Sigmoid colon (tissue), 7 donors: ENCODE data around the gene MST1. TPM values are rescaled to one million over a fixed set of nuclear protein-coding genes. Genes with fewer than 3 reads are reported as not detected.

ENCODE experiments used
- DNase-seq: peaks from one replicate; pipeline ENCODE4 v3.0.0-alpha.2; 2019
- H3K27ac ChIP-seq, 4 donors: fragments of 200-600 bp; sonication (generic); one replicate each; pipeline ENCODE4 v1.5.1; 2016 to 2019; ENCODE audit warnings: mild to moderate bottlenecking in 1 of 4
- H3K27me3 ChIP-seq, 3 donors: fragments of 200-600 bp; sonication (generic); one replicate each; pipeline ENCODE4 v1.5.1; 2019; ENCODE audit warnings: mild to moderate bottlenecking in 1 of 3
- H3K36me3 ChIP-seq, 4 donors: fragments of 200-600 bp; sonication (generic); one replicate each; pipeline ENCODE4 v1.5.1; 2016 to 2019
- H3K4me1 ChIP-seq, 4 donors: fragments of 200-600 bp; sonication (generic); one replicate each; pipeline ENCODE4 v1.5.1; 2017 to 2019
- H3K4me3 ChIP-seq, 4 donors: fragments of 200-600 bp; sonication (generic); one replicate each; pipeline ENCODE4 v1.5.1; 2017 to 2019; ENCODE audit warnings: mild to moderate bottlenecking in 2 of 4, moderate library complexity in 1 of 4
- H3K9me3 ChIP-seq, 4 donors: fragments of 200-600 bp in 3 of 4; sonication (generic) in 3 of 4; one replicate each; pipeline versions ENCODE4 v1.5.1 to v1.6.1; 2013 to 2019
- CTCF ChIP-seq, 4 experiments: fragments of 450-650 bp in 3 of 4; fragments of 200-600 bp in 1 of 4; IDR thresholded peaks; one replicate each; pipeline ENCODE4 v1.5.1; 2016 to 2019; ENCODE audit warnings: antibody characterized with exemption in 4 of 4, mild to moderate bottlenecking in 3 of 4, moderate library complexity in 2 of 4
- EP300 ChIP-seq, 4 donors: sonication (generic); formaldehyde crosslinking; IDR thresholded peaks; one replicate each; pipeline ENCODE4 v1.6.1; 2017; ENCODE audit warnings: antibody characterized with exemption in 4 of 4
- POLR2A ChIP-seq, 2 donors: fragments of 450-650 bp; IDR thresholded peaks; one replicate each; pipeline ENCODE4 v1.6.1; 2016; ENCODE audit warnings: antibody characterized with exemption in 2 of 2, mild to moderate bottlenecking in 2 of 2, moderate library complexity in 2 of 2
- POLR2AphosphoS5 ChIP-seq, 4 donors: sonication (generic); formaldehyde crosslinking; IDR thresholded peaks; one replicate each; pipeline ENCODE4 v1.6.1; 2017; ENCODE audit warnings: antibody characterized with exemption in 4 of 4
- WGBS, 2 donors: extraction: QIAGEN DNeasy Blood & Tissue Kit; methylation state at CpG; one replicate each; pipeline ENCODE4 v1.1.7; 2013; 5-methylcytosine and 5-hydroxymethylcytosine counted together
- intact Hi-C: fragments of 100-400 bp; cut with DNase I; formaldehyde crosslinking; loops from one replicate; pipeline ENCODE4 v1.15.1; 2023
- polyA plus RNA-seq, 3 donors: library from polyadenylated mRNA; stranded (reverse); fragments of 200-250 nt; gene quantifications; one replicate each; pipeline ENCODE4 v1.2.3, GENCODE V29; 2013
- total RNA-seq, 4 donors: library from RNA; depleted of rRNA; stranded (reverse); fragments of >200 nt; gene quantifications; one replicate each; pipeline ENCODE4 v1.1.0, GENCODE V29; 2016
- donor health status: healthy with polysubstance abuse.
- donor health status: Bipolar disorder and iron deficiency.
- donor health status: healthy.

The MST1 gene
- total and polyA plus RNA-seq, 7 donors, result 3.0 to 18.1 (median 7.7) TPM; not detected in 1

- intact Hi-C loops, result no loop called here
- no peaks in the 10 kb centered on the region for H3K27me3 ChIP-seq
- WGBS, 2 donors, result 95 to 97% methylated on average over 19 of the region's 19 CpGs
- H3K36me3 ChIP-seq, result no peaks in the 10 kb centered on the region
- no peaks in the 10 kb centered on the region for H3K4me1 ChIP-seq
- no peaks in the 10 kb centered on the region for H3K9me3 ChIP-seq
- no peak for DNase-seq
- no peak for TF ChIP-seq POLR2A (IDR thresholded peaks at IDR 0.05)
- no peak for TF ChIP-seq CTCF (IDR thresholded peaks at IDR 0.05)
- no peak for TF ChIP-seq EP300 (IDR thresholded peaks at IDR 0.05)
- TF ChIP-seq POLR2AphosphoS5 (IDR thresholded peaks at IDR 0.05), result no peak
- no peak overlapping the region for H3K27ac ChIP-seq
- H3K4me3 ChIP-seq, result no peak overlapping the region
Measured at GRCh38 chr3:49655731-49656285, 33.5 kb downstream of the MST1 start.

- DNase-seq, result no peak
- Histone ChIP-seq H3K4me3 (no peak overlapping the region), H3K4me1 (no peaks in the 10 kb centered on the region), H3K27me3 (no peaks in the 10 kb centered on the region), H3K9me3 (no peaks in the 10 kb centered on the region), H3K27ac (no peak overlapping the region), H3K36me3 (no peaks in the 10 kb centered on the region)
- 34 to 45% methylated on average over 10 of the region's 10 CpGs for WGBS, 2 donors
- intact Hi-C loops, result no loop called here
- TF ChIP-seq CTCF (IDR thresholded peaks at IDR 0.05) (no peak), POLR2AphosphoS5 (IDR thresholded peaks at IDR 0.05) (no peak), POLR2A (IDR thresholded peaks at IDR 0.05) (no peak), EP300 (IDR thresholded peaks at IDR 0.05) (no peak)
Measured at GRCh38 chr3:49654955-49655556, 34.2 kb downstream of the MST1 start.

DNA sequence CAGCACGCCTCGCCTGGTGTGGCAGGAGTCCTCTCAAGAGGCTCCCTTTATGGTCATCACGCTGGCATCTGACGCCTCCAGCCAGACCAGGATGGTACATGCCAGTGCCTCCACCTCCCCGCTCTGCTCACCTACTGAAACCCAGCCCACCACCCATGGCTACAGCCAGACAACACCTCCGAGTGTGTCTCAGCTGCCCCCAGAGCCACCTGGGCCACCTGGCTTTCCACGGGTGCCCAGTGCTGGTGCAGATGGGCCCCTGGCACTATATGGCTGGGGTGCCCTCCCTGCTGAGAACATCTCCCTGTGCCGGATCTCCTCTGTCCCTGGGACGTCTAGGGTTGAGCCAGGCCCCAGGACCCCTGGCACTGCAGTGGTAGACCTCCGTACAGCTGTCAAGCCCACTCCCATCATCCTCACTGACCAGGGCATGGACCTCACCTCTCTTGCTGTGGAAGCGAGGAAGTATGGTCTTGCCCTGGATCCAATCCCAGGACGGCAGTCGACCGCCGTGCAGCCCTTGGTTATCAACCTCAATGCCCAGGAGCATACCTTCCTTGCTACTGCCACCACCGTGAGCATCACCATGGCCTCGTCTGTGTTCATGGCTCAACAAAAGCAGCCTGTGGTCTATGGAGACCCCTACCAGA is 35.0 kb downstream of the MST1 start:
- Histone ChIP-seq H3K4me3 (no peak overlapping the region), H3K27me3 (no peaks in the 10 kb centered on the region), H3K36me3 (no peaks in the 10 kb centered on the region), H3K4me1 (no peaks in the 10 kb centered on the region), H3K27ac (no peak overlapping the region), H3K9me3 (no peaks in the 10 kb centered on the region)
- intact Hi-C loops, result no loop called here
- TF ChIP-seq CTCF (IDR thresholded peaks at IDR 0.05) (no peak), POLR2A (IDR thresholded peaks at IDR 0.05) (no peak), POLR2AphosphoS5 (IDR thresholded peaks at IDR 0.05) (no peak), EP300 (IDR thresholded peaks at IDR 0.05) (no peak)
- no peak for DNase-seq
- WGBS, 2 donors, result 88 to 91% methylated on average over 17 of the region's 17 CpGs

DNA sequence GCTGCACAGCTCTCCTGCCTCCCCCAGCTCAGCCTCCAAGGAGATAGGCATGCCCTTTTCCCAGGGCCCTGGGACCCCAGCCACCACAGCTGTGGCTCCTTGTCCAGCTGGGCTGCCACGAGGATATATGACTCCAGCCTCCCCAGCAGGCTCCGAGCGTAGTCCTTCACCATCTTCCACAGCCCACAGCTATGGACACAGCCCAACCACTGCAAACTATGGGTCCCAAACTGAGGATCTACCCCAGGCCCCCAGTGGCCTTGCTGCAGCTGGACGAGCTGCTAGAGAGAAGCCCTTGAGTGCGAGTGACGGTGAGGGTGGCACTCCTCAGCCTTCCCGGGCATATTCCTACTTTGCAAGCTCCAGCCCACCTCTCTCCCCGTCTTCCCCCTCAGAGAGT is 35.7 kb downstream of the MST1 start:
- DNase-seq, result no peak
- intact Hi-C loops, result no loop called here
- no peaks in the 10 kb centered on the region for H3K4me1 ChIP-seq
- no peaks in the 10 kb centered on the region for H3K36me3 ChIP-seq
- TF ChIP-seq CTCF (IDR thresholded peaks at IDR 0.05), result no peak
- no peak for TF ChIP-seq POLR2A (IDR thresholded peaks at IDR 0.05)
- TF ChIP-seq EP300 (IDR thresholded peaks at IDR 0.05), result no peak
- TF ChIP-seq POLR2AphosphoS5 (IDR thresholded peaks at IDR 0.05), result no peak
- H3K27me3 ChIP-seq, result no peaks in the 10 kb centered on the region
- H3K9me3 ChIP-seq, result no peaks in the 10 kb centered on the region
- no peak overlapping the region for H3K27ac ChIP-seq
- H3K4me3 ChIP-seq, result no peak overlapping the region
- 85 to 86% methylated on average over 8 of the region's 8 CpGs for WGBS, 2 donors
